Esophagus squamous epithelium (tissue), 4 donors: ENCODE results near the gene C18orf63.
"Not testable (repeated sequence)": the region's sequence is repeated elsewhere in the genome, so short reads cannot be mapped to it uniquely, and the experiment has no call there.

Experiments used
- POLR2A ChIP-seq, 4 donors: fragments of 450-650 bp; IDR thresholded peaks; one replicate each; pipeline ENCODE4 v1.6.1; 2017; ENCODE audit warnings: antibody characterized with exemption in 4 of 4, mild to moderate bottlenecking in 4 of 4, moderate library complexity in 3 of 4
- TF ChIP-seq, protein P1 (sequence below), 6 experiments: fragments of 450-650 bp in 4 of 6; fragments of 200-600 bp in 2 of 6; sonication (generic) in 2 of 6; IDR thresholded peaks; one replicate each; pipeline ENCODE4 v1.5.1; 2016 to 2019; ENCODE audit warnings: antibody characterized with exemption in 6 of 6, mild to moderate bottlenecking in 4 of 6, moderate library complexity in 4 of 6

DNA sequence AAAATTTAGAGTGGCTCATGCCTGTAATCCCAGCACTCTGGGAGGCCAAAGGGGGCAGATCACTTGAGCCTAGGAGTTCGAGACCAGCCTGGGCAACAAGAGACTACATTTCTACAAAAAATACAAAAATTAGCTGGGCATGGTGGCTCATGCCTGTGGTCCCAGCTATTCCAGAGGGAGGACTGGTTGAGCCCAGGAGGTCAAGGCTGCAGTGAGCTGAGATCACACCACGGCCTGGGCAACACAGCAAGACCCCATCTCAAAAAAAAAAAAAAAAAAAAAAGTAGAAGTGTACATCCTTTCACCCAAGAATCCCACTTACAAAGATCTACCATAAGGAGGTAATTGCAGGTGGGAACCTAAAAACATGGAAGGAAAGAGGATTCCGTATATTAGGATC lies 30.1 kb upstream of the C18orf63 start:
- TF ChIP-seq, protein P1, sequence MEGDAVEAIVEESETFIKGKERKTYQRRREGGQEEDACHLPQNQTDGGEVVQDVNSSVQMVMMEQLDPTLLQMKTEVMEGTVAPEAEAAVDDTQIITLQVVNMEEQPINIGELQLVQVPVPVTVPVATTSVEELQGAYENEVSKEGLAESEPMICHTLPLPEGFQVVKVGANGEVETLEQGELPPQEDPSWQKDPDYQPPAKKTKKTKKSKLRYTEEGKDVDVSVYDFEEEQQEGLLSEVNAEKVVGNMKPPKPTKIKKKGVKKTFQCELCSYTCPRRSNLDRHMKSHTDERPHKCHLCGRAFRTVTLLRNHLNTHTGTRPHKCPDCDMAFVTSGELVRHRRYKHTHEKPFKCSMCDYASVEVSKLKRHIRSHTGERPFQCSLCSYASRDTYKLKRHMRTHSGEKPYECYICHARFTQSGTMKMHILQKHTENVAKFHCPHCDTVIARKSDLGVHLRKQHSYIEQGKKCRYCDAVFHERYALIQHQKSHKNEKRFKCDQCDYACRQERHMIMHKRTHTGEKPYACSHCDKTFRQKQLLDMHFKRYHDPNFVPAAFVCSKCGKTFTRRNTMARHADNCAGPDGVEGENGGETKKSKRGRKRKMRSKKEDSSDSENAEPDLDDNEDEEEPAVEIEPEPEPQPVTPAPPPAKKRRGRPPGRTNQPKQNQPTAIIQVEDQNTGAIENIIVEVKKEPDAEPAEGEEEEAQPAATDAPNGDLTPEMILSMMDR (IDR thresholded peaks at IDR 0.05) = not testable (repeated sequence)
- not testable (repeated sequence) for TF ChIP-seq POLR2A (IDR thresholded peaks at IDR 0.05)
